Lung (tissue), 12 donors: ENCODE measurements around the gene LPGAT1. TPM values are rescaled to one million over a fixed set of nuclear protein-coding genes. Genes with fewer than 3 reads are reported as not detected.

Experiments used
- ATAC-seq: fragments of 200-7000 bp; cut with Tn5 transposase; one replicate; pipeline ENCODE4 v1.9.1; 2020; ENCODE audit warnings: moderate number of reproducible peaks; ENCODE audit not compliant: insufficient read depth, low FRiP score
- DNase-seq, 3 donors: peaks; one replicate each; pipeline ENCODE4 v3.0.0-alpha.2; 2013 to 2017
- H3K27ac ChIP-seq, 2 donors: one replicate each; pipeline ENCODE4 v1.5.1; 2013; ENCODE audit warnings: mild to moderate bottlenecking in 2 of 2, moderate library complexity in 2 of 2, control low read depth in 1 of 2, inconsistent platforms in 1 of 2, low read depth in 1 of 2, low read length in 1 of 2
- H3K27me3 ChIP-seq, 3 donors: one replicate each; pipeline ENCODE4 v1.5.1; 2013; ENCODE audit warnings: low read length in 2 of 3; ENCODE audit not compliant: control insufficient read depth in 3 of 3, insufficient read depth in 3 of 3
- H3K36me3 ChIP-seq, 4 donors: one replicate each; pipeline ENCODE4 v1.5.1; 2013; ENCODE audit warnings: low read length in 4 of 4, mild to moderate bottlenecking in 1 of 4, moderate library complexity in 1 of 4; ENCODE audit not compliant: control insufficient read depth in 4 of 4, insufficient read depth in 4 of 4
- H3K4me1 ChIP-seq, 5 donors: one replicate each; pipeline ENCODE4 v1.5.1; 2013; ENCODE audit warnings: low read length in 5 of 5, mild to moderate bottlenecking in 2 of 5, moderate library complexity in 1 of 5; ENCODE audit not compliant: control insufficient read depth in 5 of 5, insufficient read depth in 5 of 5
- H3K4me3 ChIP-seq: one replicate; pipeline ENCODE4 v1.5.1; 2013; ENCODE audit warnings: mild to moderate bottlenecking, control low read depth, moderate library complexity
- H3K9ac ChIP-seq, 2 donors: one replicate each; pipeline ENCODE4 v1.5.1; 2013; ENCODE audit warnings: low read length in 2 of 2, control low read depth in 1 of 2; ENCODE audit not compliant: insufficient read depth in 1 of 2
- H3K9me3 ChIP-seq, 4 donors: one replicate each; pipeline ENCODE4 v1.5.1; 2013; ENCODE audit warnings: low read length in 3 of 4, mild to moderate bottlenecking in 1 of 4, moderate library complexity in 1 of 4; ENCODE audit not compliant: control insufficient read depth in 4 of 4, insufficient read depth in 3 of 4
- WGBS, 2 donors: extraction: QIAGEN DNeasy Blood & Tissue Kit; methylation state at CpG; one replicate each; pipeline ENCODE4 v1.1.7; 2013; 5-methylcytosine and 5-hydroxymethylcytosine counted together
- polyA plus RNA-seq, 2 donors: library from polyadenylated mRNA; stranded (reverse); fragments of 200-250 nt; gene quantifications; one replicate each; pipeline ENCODE4 v1.2.1, GENCODE V29; 2013
- total RNA-seq, 2 donors: library from RNA; depleted of rRNA in 1 of 2; stranded (reverse); fragments of >200 nt in 1 of 2; gene quantifications; one replicate each; pipeline ENCODE4 v1.2.1, GENCODE V29; 2014 to 2021
- TF ChIP-seq, protein P1 (sequence below): IDR thresholded peaks from 2 replicates; pipeline ENCODE4 v1.5.1; 2012; ENCODE audit warnings: mild to moderate bottlenecking; ENCODE audit errors: control extremely low read depth, extremely low read depth
- donor health status: control.
- donor health status: control.
- donor health status: Bipolar disorder and iron deficiency.
- donor health status: healthy.
- donor health status: DM: yes; HTN: yes; CAD: no.

The LPGAT1 gene
- total and polyA plus RNA-seq, 4 donors, result 4.9 to 41.9 (median 25.5) TPM

DNA sequence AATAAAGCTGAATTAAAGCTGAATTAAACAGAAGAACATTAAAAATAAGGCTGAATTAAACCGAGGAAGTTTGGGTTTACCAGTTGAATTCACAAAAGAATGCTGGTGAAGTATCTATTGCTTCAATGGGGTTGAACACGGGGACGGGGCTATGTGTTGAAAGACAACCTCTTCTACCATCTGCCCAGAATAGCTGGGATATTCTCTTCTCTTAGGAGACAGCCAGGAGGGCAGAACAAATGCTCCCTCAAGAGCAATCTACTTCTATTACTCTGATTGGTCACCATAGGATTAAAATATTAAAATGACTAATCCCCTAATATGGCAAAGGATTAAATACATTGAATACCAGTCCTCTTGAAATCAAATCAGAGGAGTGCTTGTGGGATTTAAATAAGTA is 68.4 kb downstream of the LPGAT1 start:
- Histone ChIP-seq H3K4me3 (no peak overlapping the region), H3K9ac (no peak overlapping the region), H3K9me3 (peaks cover 0 to 1% (median 0%) of the 10 kb centered on the region in 4 donors), H3K4me1 (no peaks in the 10 kb centered on the region), H3K27ac (no peak overlapping the region), H3K36me3 (peaks cover 0 to 8% (median 7%) of the 10 kb centered on the region in 4 donors), H3K27me3 (no peaks in the 10 kb centered on the region)
- no peak for DNase-seq
- 96 to 99% methylated on average over 3 of the region's 3 CpGs for WGBS, 2 donors
- no peak for ATAC-seq
- TF ChIP-seq, protein P1, sequence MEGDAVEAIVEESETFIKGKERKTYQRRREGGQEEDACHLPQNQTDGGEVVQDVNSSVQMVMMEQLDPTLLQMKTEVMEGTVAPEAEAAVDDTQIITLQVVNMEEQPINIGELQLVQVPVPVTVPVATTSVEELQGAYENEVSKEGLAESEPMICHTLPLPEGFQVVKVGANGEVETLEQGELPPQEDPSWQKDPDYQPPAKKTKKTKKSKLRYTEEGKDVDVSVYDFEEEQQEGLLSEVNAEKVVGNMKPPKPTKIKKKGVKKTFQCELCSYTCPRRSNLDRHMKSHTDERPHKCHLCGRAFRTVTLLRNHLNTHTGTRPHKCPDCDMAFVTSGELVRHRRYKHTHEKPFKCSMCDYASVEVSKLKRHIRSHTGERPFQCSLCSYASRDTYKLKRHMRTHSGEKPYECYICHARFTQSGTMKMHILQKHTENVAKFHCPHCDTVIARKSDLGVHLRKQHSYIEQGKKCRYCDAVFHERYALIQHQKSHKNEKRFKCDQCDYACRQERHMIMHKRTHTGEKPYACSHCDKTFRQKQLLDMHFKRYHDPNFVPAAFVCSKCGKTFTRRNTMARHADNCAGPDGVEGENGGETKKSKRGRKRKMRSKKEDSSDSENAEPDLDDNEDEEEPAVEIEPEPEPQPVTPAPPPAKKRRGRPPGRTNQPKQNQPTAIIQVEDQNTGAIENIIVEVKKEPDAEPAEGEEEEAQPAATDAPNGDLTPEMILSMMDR, result no peak

DNA sequence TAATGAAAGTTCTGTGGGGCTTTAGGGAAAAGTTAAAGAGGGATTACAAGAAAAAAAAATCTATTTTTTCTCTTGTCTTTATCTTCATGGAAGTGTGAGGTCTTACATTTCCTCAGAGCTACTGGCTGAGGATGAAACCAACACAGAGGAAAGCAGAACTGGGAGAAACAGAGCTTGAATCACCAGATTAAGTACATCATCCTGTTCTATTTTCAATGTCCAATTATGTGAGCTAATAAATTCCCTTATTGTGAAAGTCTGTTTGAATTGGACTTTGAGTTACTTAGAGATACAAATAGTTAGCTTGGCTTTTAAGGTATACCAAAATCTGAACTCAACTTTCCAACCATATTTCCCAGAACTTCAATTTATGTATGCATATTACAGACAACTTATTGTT is 69.2 kb downstream of the LPGAT1 start:
- no peaks in the 10 kb centered on the region for H3K4me1 ChIP-seq
- DNase-seq, result no peak
- TF ChIP-seq, protein P1, result no peak
- no peak overlapping the region for H3K27ac ChIP-seq
- no peak overlapping the region for H3K9ac ChIP-seq
- H3K9me3 ChIP-seq, result peaks cover 0 to 1% (median 0%) of the 10 kb centered on the region in 4 donors
- H3K36me3 ChIP-seq, result peaks cover 0 to 7% (median 4%) of the 10 kb centered on the region in 4 donors
- H3K4me3 ChIP-seq, result no peak overlapping the region
- H3K27me3 ChIP-seq, result no peaks in the 10 kb centered on the region
- no peak for ATAC-seq

DNA sequence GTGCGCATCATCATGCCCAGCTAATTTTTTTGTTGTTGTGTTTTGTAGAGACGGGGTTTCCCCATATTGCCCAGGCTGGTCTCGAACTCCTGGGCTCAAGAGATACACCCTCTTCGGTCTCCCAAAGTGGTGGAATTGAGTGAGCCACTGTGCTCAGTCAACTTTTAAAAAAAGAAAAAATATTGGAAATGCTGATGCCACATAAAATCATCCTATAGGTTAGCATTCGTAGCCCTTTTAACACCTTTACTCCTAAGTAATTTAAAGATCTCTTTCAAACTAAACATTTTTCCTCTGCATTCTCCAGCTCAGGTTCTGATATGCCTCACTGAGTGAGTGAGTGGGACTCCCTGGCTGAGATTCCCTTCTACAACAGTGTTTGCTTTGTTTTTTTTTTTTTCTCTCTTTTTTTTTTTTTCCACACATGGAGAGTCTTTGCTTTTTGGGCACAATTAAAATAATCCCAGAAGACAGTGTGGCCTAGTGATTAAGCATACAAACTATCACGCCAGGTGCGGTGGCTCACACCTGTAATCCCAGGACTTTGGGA is 74.0 kb downstream of the LPGAT1 start:
- Histone ChIP-seq H3K4me1 (no peaks in the 10 kb centered on the region), H3K27ac (no peak overlapping the region), H3K9ac (no peak overlapping the region), H3K4me3 (no peak overlapping the region), H3K27me3 (no peaks in the 10 kb centered on the region), H3K9me3 (peaks cover 0 to 1% (median 0%) of the 10 kb centered on the region in 4 donors), H3K36me3 (no peaks in the 10 kb centered on the region)
- TF ChIP-seq, protein P1, result no peak
- DNase-seq (no peak), ATAC-seq (no peak)
- 96 to 97% methylated on average over 7 of the region's 7 CpGs for WGBS, 2 donors

DNA sequence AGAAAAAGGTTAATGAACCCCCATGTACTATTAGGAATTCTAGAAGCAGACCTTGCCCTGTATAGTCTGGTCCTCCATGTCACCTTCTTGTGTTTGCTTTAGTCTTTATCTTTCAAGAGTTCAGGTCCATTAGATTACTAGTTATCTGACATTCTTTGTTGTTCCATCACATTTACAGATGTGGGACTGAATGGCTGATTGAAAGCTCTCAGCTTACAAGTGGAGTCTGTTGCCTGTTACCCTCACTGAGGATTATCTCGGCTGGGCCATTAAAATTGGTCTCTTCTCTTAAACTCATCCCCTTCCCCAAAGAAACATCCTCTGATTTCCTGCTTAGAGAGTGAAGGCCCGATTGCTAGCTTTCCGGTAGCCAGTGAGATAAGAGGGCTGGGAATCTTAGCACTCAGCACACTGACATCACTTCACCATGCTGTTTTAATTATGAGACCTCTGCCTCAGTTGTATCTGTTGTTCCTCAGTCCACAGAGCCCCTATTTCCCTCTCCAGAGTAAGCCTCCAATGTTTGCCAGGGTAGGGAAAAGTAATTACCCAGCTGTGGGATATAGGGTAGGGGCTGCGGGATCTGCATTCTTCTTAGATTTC is 76.8 kb downstream of the LPGAT1 start:
- no peak overlapping the region for H3K9ac ChIP-seq
- H3K4me3 ChIP-seq, result no peak overlapping the region
- 91 to 96% methylated on average over 4 of the region's 4 CpGs for WGBS, 2 donors
- DNase-seq, result no peak
- no peaks in the 10 kb centered on the region for H3K4me1 ChIP-seq
- H3K9me3 ChIP-seq, result peaks cover 0 to 1% (median 0%) of the 10 kb centered on the region in 4 donors
- ATAC-seq, result no peak
- peaks cover 2 to 11% (median 7%) of the 10 kb centered on the region in 4 donors for H3K36me3 ChIP-seq
- H3K27ac ChIP-seq, result no peak overlapping the region
- TF ChIP-seq, protein P1, result no peak
- H3K27me3 ChIP-seq, result no peaks in the 10 kb centered on the region
